Fibroblast of gingiva (primary cell): Measurements from ENCODE around the gene RSPRY1.

Experiments used
- DNase-seq: peaks from one replicate; pipeline ENCODE4 v3.0.0-alpha.2; 2011; ENCODE audit warnings: low read depth

RSPRY1 gene

DNA sequence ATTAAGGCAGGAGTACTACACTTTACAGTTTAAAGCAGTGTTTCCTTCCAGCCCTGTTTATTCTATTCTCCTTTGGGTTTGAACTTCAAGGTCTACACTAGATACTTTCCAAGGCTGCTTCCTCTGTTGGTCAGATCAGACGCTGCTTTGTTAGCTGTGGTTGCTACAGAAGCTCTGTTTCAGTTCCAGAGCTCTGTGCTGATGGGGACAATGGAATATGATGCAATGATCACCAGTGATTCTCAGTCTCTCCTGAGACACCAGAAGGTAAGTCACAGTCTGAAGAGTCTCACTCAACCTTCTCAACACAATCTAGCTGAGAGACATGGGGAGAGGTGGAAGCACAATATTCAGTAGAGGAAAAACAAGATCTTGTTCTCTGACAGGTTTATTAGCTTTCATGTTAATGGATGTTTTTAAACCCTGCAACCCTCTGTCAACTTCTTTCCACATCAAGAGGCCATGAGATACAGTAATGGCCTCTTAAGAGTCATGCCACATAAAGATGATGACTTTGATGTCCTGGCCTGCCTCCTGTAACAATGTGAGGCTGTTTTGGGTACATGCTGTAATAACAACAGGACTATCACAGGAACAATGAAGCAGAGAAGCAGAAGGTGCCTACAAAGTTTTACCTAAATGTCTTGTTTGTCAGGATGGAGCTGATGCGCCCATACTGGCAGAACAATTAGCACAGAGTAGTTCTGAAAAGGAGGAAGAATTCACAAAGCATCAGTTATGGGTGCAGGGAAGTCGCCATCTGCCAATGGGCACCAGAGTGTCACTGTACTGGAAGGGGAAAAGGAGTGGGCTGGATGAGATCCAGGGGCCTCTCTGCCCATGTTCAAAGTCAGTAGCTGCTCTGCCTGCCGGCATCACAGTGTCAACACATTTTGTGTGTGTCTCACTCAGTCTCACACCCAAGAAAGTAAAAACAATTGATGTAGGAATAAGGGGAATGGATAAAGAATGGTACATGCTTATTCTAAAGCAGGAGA lies 33.7 kb upstream of the RSPRY1 start:
- DNase-seq = no peak

GRCh38 chr16:57153841-57154240 lies 32.3 kb upstream of the RSPRY1 start:
- DNase-seq = no peak

DNA sequence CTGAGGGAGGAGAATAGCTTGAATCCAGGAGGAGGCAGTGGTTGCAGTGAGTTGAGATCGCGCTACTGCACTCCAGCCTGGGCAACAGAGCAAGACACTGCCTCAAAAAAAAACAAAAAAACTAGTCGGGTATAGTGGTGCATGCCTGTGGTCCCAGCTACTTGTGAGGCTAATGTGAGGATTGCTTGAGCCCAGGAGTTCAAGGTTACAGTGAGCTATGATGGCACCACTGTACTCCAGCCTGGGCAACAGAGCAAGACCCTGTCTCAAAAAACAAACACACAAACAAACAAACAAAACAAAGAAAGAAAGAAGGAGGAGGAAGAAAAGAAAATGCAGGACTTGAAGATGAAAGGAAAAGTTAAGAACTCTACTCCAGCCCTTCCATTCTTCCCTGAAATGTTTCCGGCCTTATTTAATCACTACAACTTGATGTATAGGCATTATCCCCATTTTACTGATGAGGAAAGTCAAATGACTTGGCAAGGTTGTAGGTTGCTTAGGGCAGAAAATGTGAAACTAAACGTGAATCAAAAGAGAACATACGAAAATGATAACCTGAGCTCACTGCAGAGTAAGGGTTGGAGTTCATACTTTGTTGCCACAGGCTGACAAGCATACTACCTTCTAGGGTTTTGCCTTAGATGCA lies 30.3 kb upstream of the RSPRY1 start:
- no peak for DNase-seq

DNA sequence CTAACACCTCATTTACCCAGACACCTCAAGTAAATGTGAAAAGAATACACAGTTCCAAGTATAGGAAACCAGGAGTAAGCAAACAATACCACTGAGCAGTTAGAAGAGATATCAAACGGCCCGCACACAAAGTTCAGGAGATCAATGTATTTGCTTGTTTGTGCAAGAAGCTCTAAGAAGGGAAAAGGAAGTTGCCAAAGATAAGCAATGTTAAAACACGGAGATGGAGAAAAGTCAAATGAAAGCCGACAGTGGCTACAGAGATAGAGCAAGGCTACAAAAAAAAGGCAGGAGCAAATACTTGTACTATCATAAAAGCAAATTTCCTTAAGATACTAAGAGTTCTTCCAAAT lies 29.8 kb upstream of the RSPRY1 start:
- no peak for DNase-seq

GRCh38 chr16:57157533-57157932 lies 28.6 kb upstream of the RSPRY1 start:
- DNase-seq = no peak

GRCh38 chr16:57159447-57159846 lies 26.7 kb upstream of the RSPRY1 start:
- DNase-seq = no peak

GRCh38 chr16:57163842-57164241 lies 22.3 kb upstream of the RSPRY1 start:
- no peak for DNase-seq

DNA sequence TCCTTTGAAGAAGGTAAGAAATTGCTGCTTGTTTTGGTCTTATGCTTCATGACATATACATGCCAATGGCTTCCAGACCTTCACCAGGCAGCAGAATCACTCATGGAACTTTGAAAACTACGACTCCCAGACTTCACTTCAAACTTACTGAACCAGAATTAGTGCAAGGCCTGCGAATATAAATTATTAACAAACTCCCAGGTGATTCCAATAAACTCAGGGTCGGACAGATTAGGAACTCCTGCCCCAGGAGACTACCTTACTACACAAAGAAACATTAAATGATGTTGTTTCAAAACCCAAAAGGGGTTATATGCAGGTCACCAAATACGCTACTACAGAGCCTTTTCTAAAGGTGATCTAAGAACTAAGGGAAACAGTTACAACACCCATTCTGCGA lies 20.6 kb upstream of the RSPRY1 start:
- DNase-seq = no peak

DNA sequence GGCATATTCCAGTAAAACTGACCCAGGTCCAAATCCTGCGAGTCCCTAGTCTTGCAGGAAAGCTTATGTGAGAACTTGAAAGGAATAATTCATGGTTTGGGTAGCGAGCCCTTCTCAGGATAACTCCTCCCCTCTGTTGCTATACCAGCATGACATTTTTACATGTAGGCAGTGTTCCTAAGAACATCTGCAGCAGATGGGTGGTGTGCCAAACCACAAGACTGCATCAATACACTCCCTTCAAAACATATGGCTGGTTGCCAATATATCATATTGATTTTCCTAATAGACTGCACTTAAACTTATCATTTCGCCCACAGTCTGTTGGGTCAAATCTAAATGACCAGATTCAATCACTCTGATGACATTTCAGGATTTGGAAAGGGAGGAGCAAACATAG lies 20.2 kb upstream of the RSPRY1 start:
- peak; percentile 67 for DNase-seq

- no peak for DNase-seq
Observed at GRCh38 chr16:57166451-57166850, 19.7 kb upstream of the RSPRY1 start.

GRCh38 chr16:57166951-57167350 lies 19.2 kb upstream of the RSPRY1 start:
- DNase-seq = peak; percentile 63

DNA sequence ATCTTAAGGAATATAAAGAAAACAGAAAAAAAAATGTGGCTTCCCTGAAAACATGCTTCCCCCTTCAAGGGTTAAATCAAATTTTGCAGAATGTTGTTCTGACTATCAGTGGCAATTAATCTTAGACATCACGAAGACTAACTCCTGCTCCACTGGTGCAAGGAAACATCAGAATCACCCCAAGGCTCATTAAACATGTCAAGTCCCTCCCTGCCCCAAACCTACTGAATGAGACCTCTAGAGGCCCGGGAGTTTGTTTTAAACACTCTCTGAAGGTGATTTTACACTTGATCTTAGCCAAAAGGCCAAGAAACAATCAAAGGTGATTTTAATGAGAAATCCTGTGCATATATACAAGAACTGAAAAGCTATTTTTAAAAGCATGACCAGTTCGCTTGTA lies 18.6 kb upstream of the RSPRY1 start:
- DNase-seq = no peak

DNA sequence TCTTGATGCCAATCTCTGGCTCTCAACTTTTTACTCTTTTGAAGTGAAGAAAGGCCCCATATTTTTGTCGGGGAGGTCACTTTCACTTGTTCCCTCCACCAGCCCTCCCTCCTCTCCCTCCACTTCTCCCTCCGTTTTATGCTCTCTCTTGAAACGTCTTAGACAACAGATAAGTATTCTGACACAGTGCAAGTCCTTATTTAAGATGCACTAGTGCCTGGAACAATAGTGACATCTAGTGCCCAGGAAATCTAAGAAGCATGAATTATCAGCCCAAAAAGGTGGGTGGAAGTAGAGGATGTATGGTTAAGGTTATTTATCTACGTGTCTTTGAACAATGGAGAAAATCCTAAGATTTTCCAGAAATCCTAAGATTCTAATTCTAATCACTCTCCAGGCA lies 18.2 kb upstream of the RSPRY1 start:
- peak; percentile 70 for DNase-seq

DNA sequence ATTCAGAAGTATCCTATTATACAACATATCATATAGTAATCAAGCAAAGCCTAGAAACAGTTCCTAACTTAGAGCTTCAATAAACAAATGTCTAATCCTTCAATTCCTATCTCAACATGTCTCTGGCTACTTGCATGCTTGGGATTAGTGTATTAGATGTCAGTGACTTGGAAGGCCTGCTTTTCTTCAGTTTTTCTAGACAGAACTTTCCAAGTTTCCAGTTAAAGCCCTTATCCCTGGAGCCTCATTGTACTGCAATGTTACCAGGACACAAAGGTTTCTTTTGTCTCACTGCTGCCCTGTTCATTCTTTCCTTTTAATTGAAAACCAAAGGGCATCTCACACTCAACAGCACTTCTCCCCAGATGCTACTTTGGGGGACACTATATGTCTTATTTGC lies 16.8 kb upstream of the RSPRY1 start:
- DNase-seq = no peak

GRCh38 chr16:57172721-57173290 lies 13.3 kb upstream of the RSPRY1 start:
- no peak for DNase-seq

- DNase-seq = peak; percentile 56
Observed at GRCh38 chr16:57175896-57176295, 10.2 kb upstream of the RSPRY1 start.

DNA sequence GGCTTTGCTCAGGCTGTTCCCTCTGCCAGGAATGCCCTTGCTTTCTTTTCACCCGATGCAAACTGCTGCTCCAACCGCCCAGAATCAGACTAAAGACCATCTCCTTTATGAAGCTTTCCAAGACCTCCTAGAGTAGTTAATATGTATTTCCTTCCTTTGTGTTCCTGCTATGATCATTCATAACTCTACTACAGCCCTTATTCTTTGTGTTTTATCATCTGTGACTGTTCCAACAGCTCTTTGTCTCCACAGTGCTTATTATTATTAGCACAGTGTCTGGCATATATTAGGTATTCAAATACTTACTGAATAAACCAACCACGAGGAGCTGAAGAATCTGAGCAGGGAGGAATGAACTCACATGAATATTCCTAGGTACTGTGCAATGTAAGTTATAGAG lies 7.9 kb upstream of the RSPRY1 start:
- no peak for DNase-seq

DNA sequence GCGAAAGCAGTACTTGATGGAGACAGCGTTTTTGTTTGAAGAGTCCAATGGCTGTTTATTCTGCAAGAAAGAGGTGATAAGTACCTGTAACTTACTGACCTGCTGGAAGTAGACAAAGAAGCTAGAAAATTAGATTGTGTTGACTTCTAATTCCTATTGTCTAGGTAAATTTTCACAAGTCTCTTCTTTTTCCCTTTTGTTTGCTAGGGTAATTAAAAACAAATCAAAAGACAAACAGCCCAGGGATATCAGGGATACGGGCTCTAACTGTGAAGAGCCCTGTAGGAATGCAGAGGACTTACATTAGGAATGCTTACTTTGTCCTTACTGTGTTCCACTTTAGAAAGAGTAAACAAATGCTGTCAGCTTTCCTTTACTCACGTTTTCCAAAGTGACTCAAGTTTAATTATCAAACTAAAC lies 7.3 kb upstream of the RSPRY1 start:
- peak; percentile 14 for DNase-seq

DNA sequence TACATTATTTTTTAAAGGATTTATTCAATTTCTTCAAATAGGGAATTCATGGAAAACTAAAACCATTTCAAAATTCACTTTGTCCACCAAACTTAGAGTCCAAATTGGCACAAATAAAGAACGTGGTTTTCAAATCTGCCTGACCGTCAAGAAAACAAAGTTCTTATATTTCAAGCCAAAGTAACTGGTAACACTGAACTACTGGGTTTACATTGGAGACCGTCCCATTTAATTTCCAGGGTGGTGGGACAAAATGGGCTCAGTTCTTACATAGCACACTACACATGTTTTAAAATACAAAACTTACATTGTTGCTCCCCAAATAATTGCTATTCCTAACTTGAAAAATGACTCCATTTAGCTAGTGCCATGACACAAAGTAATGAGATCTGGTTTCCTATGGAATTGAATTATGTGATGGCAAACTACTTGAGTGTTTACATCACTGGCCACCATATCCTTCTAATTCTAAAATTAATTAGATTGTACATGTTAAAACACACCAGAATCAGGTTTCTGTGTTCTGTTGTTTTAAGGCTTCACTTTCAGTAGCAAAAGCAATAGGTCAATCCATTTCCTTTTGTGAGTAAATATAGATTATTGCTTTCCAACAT lies 6.8 kb upstream of the RSPRY1 start:
- peak; percentile 8 for DNase-seq

GRCh38 chr16:57184113-57184512 lies 2.0 kb upstream of the RSPRY1 start:
- no peak for DNase-seq

GRCh38 chr16:57184887-57185445 lies 1.2 kb upstream of the RSPRY1 start:
- peak; percentile 53 for DNase-seq

DNA sequence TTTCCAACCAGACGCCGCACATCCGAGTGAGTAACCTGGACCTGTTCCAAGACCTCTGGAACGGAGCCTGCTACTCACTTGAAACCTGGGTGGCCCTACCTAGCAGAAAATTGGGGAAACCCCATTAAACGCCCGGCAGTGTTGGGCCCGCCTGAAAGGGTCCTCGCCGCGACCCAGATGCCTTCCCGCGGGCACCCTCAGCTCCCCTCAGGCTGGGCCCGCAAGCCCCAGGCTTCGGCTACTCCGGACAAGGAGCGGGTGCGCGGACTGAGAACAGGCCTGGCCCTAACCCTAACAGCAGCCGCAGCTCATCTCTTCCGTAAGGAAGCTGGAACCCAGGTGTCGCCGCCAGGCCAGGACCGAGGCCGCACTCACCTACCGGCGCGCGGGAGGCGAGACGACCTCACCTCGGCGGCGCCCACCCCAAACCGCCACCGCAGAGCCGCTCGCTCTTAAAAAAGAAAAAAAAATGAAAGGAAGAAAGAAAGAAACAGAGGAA lies 634 bp upstream of the RSPRY1 start:
- no peak for DNase-seq
